HG03196 (cell line): ENCODE measurements around the gene CNTNAP2.
"Not testable (repeated sequence)": the region's sequence is repeated elsewhere in the genome, so short reads cannot be mapped to it uniquely, and the experiment has no call there.

ENCODE experiments used
- ATAC-seq: cut with Tn5 transposase; IDR thresholded peaks from one replicate; pipeline ENCODE4 v1.9.1; 2021; ENCODE audit not compliant: unreplicated experiment

The CNTNAP2 gene

GRCh38 chr7:148391591-148391990 is 2275.0 kb downstream of the CNTNAP2 start:
- ATAC-seq, result no peak

- ATAC-seq, result no peak
Observed at GRCh38 chr7:148394582-148394981, 2278.0 kb downstream of the CNTNAP2 start.

- ATAC-seq, result no peak
Observed at GRCh38 chr7:148395352-148395811, 2278.8 kb downstream of the CNTNAP2 start.

GRCh38 chr7:148395990-148396716 is 2279.6 kb downstream of the CNTNAP2 start:
- no peak for ATAC-seq

- no peak for ATAC-seq
Observed at GRCh38 chr7:148397056-148397455, 2280.5 kb downstream of the CNTNAP2 start.

GRCh38 chr7:148397551-148397950 is 2280.9 kb downstream of the CNTNAP2 start:
- ATAC-seq, result no peak

- no peak for ATAC-seq
Observed at GRCh38 chr7:148397985-148398384, 2281.4 kb downstream of the CNTNAP2 start.

- ATAC-seq, result no peak
Observed at GRCh38 chr7:148398844-148399365, 2282.3 kb downstream of the CNTNAP2 start.

- no peak for ATAC-seq
Observed at GRCh38 chr7:148400101-148400500, 2283.5 kb downstream of the CNTNAP2 start.

GRCh38 chr7:148402159-148402558 is 2285.6 kb downstream of the CNTNAP2 start:
- no peak for ATAC-seq

- no peak for ATAC-seq
Observed at GRCh38 chr7:148403466-148403993, 2286.9 kb downstream of the CNTNAP2 start.

GRCh38 chr7:148408307-148408706 is 2291.7 kb downstream of the CNTNAP2 start:
- no peak for ATAC-seq

GRCh38 chr7:148410905-148411304 is 2294.3 kb downstream of the CNTNAP2 start:
- ATAC-seq, result no peak

- ATAC-seq, result no peak
Observed at GRCh38 chr7:148412691-148413090, 2296.1 kb downstream of the CNTNAP2 start.

GRCh38 chr7:148419856-148420832 is 2303.5 kb downstream of the CNTNAP2 start:
- ATAC-seq, result peak; percentile 90

- no peak for ATAC-seq
Observed at GRCh38 chr7:148422030-148422429, 2305.4 kb downstream of the CNTNAP2 start.

- not testable (repeated sequence) for ATAC-seq
Observed at GRCh38 chr7:148426393-148426792, 2309.8 kb downstream of the CNTNAP2 start.

GRCh38 chr7:148430690-148431089 is 2314.1 kb downstream of the CNTNAP2 start:
- not testable (repeated sequence) for ATAC-seq

- no peak for ATAC-seq
Observed at GRCh38 chr7:148433521-148434180, 2317.1 kb downstream of the CNTNAP2 start.

GRCh38 chr7:148434181-148434757 is 2317.7 kb downstream of the CNTNAP2 start:
- ATAC-seq, result no peak
